H1 (cell line): ENCODE data around the gene ACSL3. TPM values are rescaled to one million over a fixed set of nuclear protein-coding genes. Genes with fewer than 3 reads are reported as not detected.

Source experiments
- CREB1 ChIP-seq: IDR thresholded peaks from 2 replicates; pipeline ENCODE4 v1.6.1; 2012; ENCODE audit warnings: inconsistent platforms
- JUN ChIP-seq: IDR thresholded peaks from 2 replicates; pipeline ENCODE4 v1.6.1; 2011; ENCODE audit warnings: low read depth, mild to moderate bottlenecking, improper control_type of control experiment, low read length
- SIRT6 ChIP-seq: IDR thresholded peaks from one replicate; pipeline ENCODE4 v1.7.1; 2012; ENCODE audit warnings: low read length, inconsistent platforms
- polyA plus RNA-seq, 7 experiments: library from polyadenylated mRNA; depleted of rRNA in 3 of 7; stranded (reverse) in 5 of 7; unstranded in 2 of 7; fragments of >200 nt in 5 of 7; fragments of 200-250 nt in 2 of 7; gene quantifications; 1 replicate in 5 of 7; 2 replicates in 1 of 7; 4 replicates in 1 of 7; pipeline versions ENCODE4 v1.2.1 to v1.2.3, GENCODE V29; 2011 to 2013; ENCODE audit warnings: missing spikeins in 2 of 7, mixed read lengths in 2 of 7
- total RNA-seq: library from RNA; stranded (reverse); fragmentation: NEBNext Ultra II Directional; extraction: Animal tissue kit (Norgen Biotek cat#: 25700); gene quantifications from 2 replicates; pipeline ENCODE4 v1.2.1, GENCODE V29; 2021

Gene ACSL3
- total and polyA plus RNA-seq, 2 of the 8 experiments (the other 6 are each of a cell fraction or from before 2014, with no cell fraction given), result 37.5 to 98.1 TPM

DNA sequence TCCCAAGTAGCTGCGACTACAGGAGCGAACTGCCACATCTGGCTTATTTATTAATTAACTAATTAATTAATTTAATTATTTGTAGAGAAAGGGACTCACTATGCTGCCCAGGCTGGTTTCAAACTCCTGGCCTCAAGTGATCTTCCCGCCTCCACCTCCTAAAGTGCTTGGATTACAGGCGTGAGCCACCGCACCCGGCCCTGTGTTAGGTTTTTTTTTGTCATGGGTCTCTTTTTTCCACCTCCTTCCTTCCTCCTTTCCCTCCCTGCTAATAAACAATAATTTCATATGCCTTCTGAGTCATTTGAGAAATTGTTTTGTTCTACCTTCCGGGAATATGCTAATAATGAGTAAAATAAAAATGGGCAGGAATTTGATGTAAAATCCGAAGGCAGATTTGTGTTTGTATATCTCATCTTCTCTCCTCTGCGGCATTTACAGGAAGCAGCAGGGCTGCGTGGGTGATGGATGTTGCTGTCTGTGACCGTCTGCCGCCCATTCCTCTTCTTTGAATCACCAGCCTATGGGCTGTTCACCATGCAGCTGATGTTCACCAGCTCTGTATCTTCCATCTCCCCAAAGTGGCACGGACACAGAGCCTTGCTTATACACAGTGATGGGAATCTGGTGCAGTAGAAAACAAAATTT is 89.9 kb downstream of the ACSL3 start (continued):
- no peak for TF ChIP-seq JUN
- no peak for TF ChIP-seq SIRT6
- no peak for TF ChIP-seq CREB1
